GM23338 (cell line): ENCODE measurements around the gene PIM1. TPM values are rescaled to one million over a fixed set of nuclear protein-coding genes. Genes with fewer than 3 reads are reported as not detected.
A peak's percentile ranks its signal among the peaks of the same experiment; 100 is the strongest.

ENCODE experiments used
- ATAC-seq: fragments of 200-7000 bp; cut with Tn5 transposase; 3 replicates; pipeline ENCODE4 v1.9.1; 2020
- DNase-seq: peaks from one replicate; pipeline ENCODE4 v3.0.0-alpha.2; 2015; ENCODE audit warnings: low spot score
- H2AFZ ChIP-seq: fragments of 200-600 bp; sonication (generic); 2 replicates; pipeline ENCODE4 v1.8.0; 2016; ENCODE audit warnings: antibody characterized with exemption, mild to moderate bottlenecking, moderate library complexity
- H3F3A ChIP-seq: fragments of 200-600 bp; sonication (generic); replicated peaks from 2 replicates; pipeline ENCODE4 v1.8.0; 2017; ENCODE audit warnings: antibody characterized with exemption, mixed run types, low read depth
- H3K27ac ChIP-seq: fragments of 200-600 bp; sonication (generic); 2 replicates; pipeline ENCODE4 v1.6.1; 2016; ENCODE audit warnings: low read depth
- H3K27me3 ChIP-seq: fragments of 200-600 bp; sonication (generic); 2 replicates; pipeline ENCODE4 v1.8.0; 2016; ENCODE audit warnings: mild to moderate bottlenecking, mixed run types, moderate library complexity; ENCODE audit not compliant: insufficient read depth
- H3K36me3 ChIP-seq: fragments of 200-600 bp; sonication (generic); 2 replicates; pipeline ENCODE4 v1.8.0; 2016; ENCODE audit warnings: mild to moderate bottlenecking; ENCODE audit not compliant: insufficient read depth
- H3K4me1 ChIP-seq: fragments of 200-600 bp; sonication (generic); 2 replicates; pipeline ENCODE4 v1.8.0; 2016; ENCODE audit warnings: mild to moderate bottlenecking, moderate library complexity; ENCODE audit not compliant: insufficient read depth
- H3K4me2 ChIP-seq: fragments of 200-600 bp; sonication (generic); 2 replicates; pipeline ENCODE4 v1.7.1; 2017; ENCODE audit warnings: mixed run types
- H3K4me3 ChIP-seq: fragments of 200-600 bp; sonication (generic); 2 replicates; pipeline ENCODE4 v1.6.1; 2016; ENCODE audit warnings: mixed run types
- H3K79me2 ChIP-seq: fragments of 200-600 bp; sonication (generic); replicated peaks from 2 replicates; pipeline ENCODE4 v1.8.0; 2017; ENCODE audit warnings: mild to moderate bottlenecking; ENCODE audit not compliant: insufficient read depth
- H3K9me2 ChIP-seq: fragments of 200-600 bp; sonication (generic); 2 replicates; pipeline ENCODE4 v1.8.0; 2017; ENCODE audit not compliant: insufficient read depth
- H4K20me1 ChIP-seq: fragments of 200-600 bp; sonication (generic); replicated peaks from 2 replicates; pipeline ENCODE4 v1.8.0; 2017; ENCODE audit warnings: mild to moderate bottlenecking; ENCODE audit not compliant: insufficient read depth
- H3K27ac Mint-ChIP-seq: 2 replicates; pipeline ENCODE4 v1.8.0; 2020; ENCODE audit warnings: inconsistent platforms, mild to moderate bottlenecking, moderate library complexity, mixed read lengths
- H3K27me3 Mint-ChIP-seq: 3 replicates; pipeline ENCODE4 v1.8.0; 2022; ENCODE audit warnings: low read depth, mild to moderate bottlenecking, moderate library complexity, mixed read lengths, inconsistent platforms; ENCODE audit not compliant: insufficient read depth, poor library complexity
- H3K36me3 Mint-ChIP-seq: 3 replicates; pipeline ENCODE4 v1.8.0; 2021; ENCODE audit warnings: low read depth, mild to moderate bottlenecking, inconsistent platforms, moderate library complexity, mixed read lengths
- H3K4me1 Mint-ChIP-seq: 3 replicates; pipeline ENCODE4 v1.8.0; 2020; ENCODE audit warnings: mild to moderate bottlenecking, inconsistent platforms, mixed read lengths
- H3K4me3 Mint-ChIP-seq: 3 replicates; pipeline ENCODE4 v1.8.0; 2021; ENCODE audit warnings: moderate library complexity, mild to moderate bottlenecking, inconsistent platforms, mixed read lengths
- H3K9me3 Mint-ChIP-seq: 3 replicates; pipeline ENCODE4 v1.8.0; 2020; ENCODE audit warnings: moderate library complexity, mild to moderate bottlenecking, inconsistent platforms, mixed read lengths
- CREB1 ChIP-seq: fragments of 250-450 bp; sonication (Bioruptor Pico); IDR thresholded peaks from 2 replicates; pipeline ENCODE4 v1.5.0; 2020; ENCODE audit warnings: low read depth, mild to moderate bottlenecking, moderate library complexity
- CTCF ChIP-seq, 2 experiments: fragments of 200-600 bp in 1 of 2; sonication (generic) in 1 of 2; conservative IDR thresholded peaks; 2 replicates each; pipeline versions ENCODE4 v1.5.1 to v1.6.1; 2016 to 2017; ENCODE audit warnings: antibody characterized with exemption in 2 of 2, low read depth in 2 of 2, mild to moderate bottlenecking in 2 of 2, moderate library complexity in 1 of 2
- ETS1 ChIP-seq: IDR thresholded peaks from 2 replicates; pipeline ENCODE4 v1.6.1; 2016; ENCODE audit warnings: antibody characterized with exemption
- EZH2 ChIP-seq: fragments of 200-600 bp; sonication (generic); IDR thresholded peaks from one replicate; pipeline ENCODE4 v1.8.0; 2017; ENCODE audit warnings: antibody characterized with exemption, mild to moderate bottlenecking, low read depth; ENCODE audit not compliant: unreplicated experiment
- EZH2phosphoT487 ChIP-seq: fragments of 200-600 bp; sonication (generic); IDR thresholded peaks from one replicate; pipeline ENCODE4 v1.8.1; 2018; ENCODE audit warnings: antibody characterized with exemption; ENCODE audit not compliant: unreplicated experiment
- JUNB ChIP-seq: IDR thresholded peaks from one replicate; pipeline ENCODE4 v1.6.1; 2016; ENCODE audit warnings: antibody characterized with exemption; ENCODE audit not compliant: unreplicated experiment
- NANOG ChIP-seq: IDR thresholded peaks from 2 replicates; pipeline ENCODE4 v1.6.1; 2016; ENCODE audit warnings: antibody characterized with exemption, borderline replicate concordance
- POLR2AphosphoS5 ChIP-seq: IDR thresholded peaks from 2 replicates; pipeline ENCODE4 v1.6.1; 2016; ENCODE audit warnings: antibody characterized with exemption, low read depth
- STAT1 ChIP-seq: IDR thresholded peaks from one replicate; pipeline ENCODE4 v1.6.1; 2016; ENCODE audit warnings: antibody characterized with exemption; ENCODE audit not compliant: unreplicated experiment
- ZNF114 ChIP-seq: fragments of 250-450 bp; sonication (Bioruptor Pico); IDR thresholded peaks from 2 replicates; pipeline ENCODE4 v1.5.0; 2020; ENCODE audit warnings: mild to moderate bottlenecking, moderate library complexity
- ZNF331 ChIP-seq: fragments of 250-450 bp; sonication (Bioruptor Pico); IDR thresholded peaks from 2 replicates; pipeline ENCODE4 v1.5.0; 2020; ENCODE audit warnings: low read depth, mild to moderate bottlenecking, moderate library complexity
- ZNF462 ChIP-seq: fragments of 250-450 bp; sonication (Bioruptor Pico); IDR thresholded peaks from 2 replicates; pipeline ENCODE4 v1.5.0; 2020; ENCODE audit warnings: mild to moderate bottlenecking, moderate library complexity
- polyA plus RNA-seq: library from polyadenylated mRNA; unstranded; fragments of >200 nt; fragmentation: Nextera tagmentation; extraction: Ambion mirVana; gene quantifications from 2 replicates; pipeline ENCODE4 v1.2.1, GENCODE V29; 2016
- total RNA-seq: library from RNA; depleted of rRNA; stranded (reverse); fragments of >200 nt; shearing (Covaris generic); gene quantifications from 2 replicates; pipeline ENCODE4 v1.2.3, GENCODE V29; 2014

PIM1 gene
- total and polyA plus RNA-seq, 2 experiments from 2014 or later: 46.0 to 74.2 TPM

- TF ChIP-seq ETS1 (0 out of 2 replicates have a peak, but pooled peaks have one; percentile 31), NANOG (peak; percentile 99)
These were observed 28.5 kb upstream of the PIM1 start (continued) for GRCh38 chr6:37141281-37142049.

- Mint-ChIP-seq H3K36me3 (peaks cover 11% of the 10 kb centered on the region), H3K4me3 (peak overlapping the region; percentile 57), H3K9me3 (peaks cover 6% of the 10 kb centered on the region), H3K27me3 (peaks cover 6% of the 10 kb centered on the region), H3K4me1 (peaks cover 61% of the 10 kb centered on the region), H3K27ac (peak overlapping the region; percentile 91)
- no peaks in the 10 kb centered on the region for H3K27me3 ChIP-seq
- no peaks in the 10 kb centered on the region for H3K36me3 ChIP-seq
- ATAC-seq (peak; percentile 0; the same call in 1 of the 3 replicates), DNase-seq (no peak)
- peaks cover 11% of the 10 kb centered on the region for H3K79me2 ChIP-seq
- peak overlapping the region; percentile 37 for H3K4me3 ChIP-seq
- no peak overlapping the region for H2AFZ ChIP-seq
- peak overlapping the region; percentile 99 for H3K27ac ChIP-seq
- peaks cover 47% of the 10 kb centered on the region for H3K4me1 ChIP-seq
- TF ChIP-seq STAT1: no peak
- TF ChIP-seq EZH2phosphoT487: no peak
- TF ChIP-seq NANOG: no peak
- TF ChIP-seq ZNF114 (CRISPR knock-in tag): no peak
- TF ChIP-seq EZH2: no peak
- no peak for TF ChIP-seq CREB1 (CRISPR knock-in tag)
- TF ChIP-seq ZNF462 (CRISPR knock-in tag): no peak
- no peak for TF ChIP-seq POLR2AphosphoS5
- TF ChIP-seq CTCF (conservative IDR thresholded peaks at IDR 0.05; ENCODE audit: low read depth in 2 of 2): no peak
- TF ChIP-seq JUNB: no peak
- TF ChIP-seq ZNF331: no peak
- TF ChIP-seq ETS1: no peak
- peaks cover 5% of the 10 kb centered on the region; the same call in 1 of the 2 replicates for H3F3A ChIP-seq
- no peaks in the 10 kb centered on the region for H4K20me1 ChIP-seq
- H3K9me2 ChIP-seq: no peaks in the 10 kb centered on the region
- H3K4me2 ChIP-seq: peak overlapping the region; percentile 59
These were observed 27.8 kb upstream of the PIM1 start for GRCh38 chr6:37142050-37142614.
